Panc1 (cell line): ENCODE measurements around the gene FBXL17. TPM values are rescaled to one million over a fixed set of nuclear protein-coding genes. Genes with fewer than 3 reads are reported as not detected.

Experiments
- ATAC-seq: fragments of 200-7000 bp; cut with Tn5 transposase; 2 replicates; pipeline ENCODE4 v1.9.1; 2020; ENCODE audit warnings: mild to moderate bottlenecking, moderate library complexity
- BruUV-seq: library from RNA; stranded (reverse); fragments of 400-500 nt; replicated peaks from 2 replicates; lab custom pipeline; 2021; lab: Mats Ljungman, UMichigan
- CTCF ChIA-PET: fragments of 300-600 bp; sonication (Branson Sonifier 250); formaldehyde crosslinking; loops from one replicate; lab custom pipeline; 2022; ENCODE audit warnings: antibody characterized with exemption; lab: Charles Lee
- POLR2A ChIA-PET: fragments of 300-600 bp; sonication (Branson Sonifier 250); formaldehyde crosslinking; loops from one replicate; lab custom pipeline; 2022; ENCODE audit warnings: antibody characterized with exemption; lab: Charles Lee
- DNase-seq: peaks from one replicate; pipeline ENCODE4 v3.0.0-alpha.2; 2010; ENCODE audit warnings: low read depth, low spot score
- H3K27ac ChIP-seq: 2 replicates; pipeline ENCODE4 v1.5.1; 2011; ENCODE audit warnings: mild to moderate bottlenecking, low read length, inconsistent platforms
- H3K27me3 ChIP-seq: fragments of 200-500 bp; sonication (Bioruptor generic); 2 replicates; pipeline ENCODE4 v1.6.0; 2014; ENCODE audit warnings: low read length, inconsistent platforms; ENCODE audit not compliant: control insufficient read depth, insufficient read depth
- H3K36me3 ChIP-seq: fragments of 200-500 bp; sonication (Bioruptor generic); 2 replicates; pipeline ENCODE4 v1.5.1; 2014; ENCODE audit warnings: inconsistent platforms, mild to moderate bottlenecking, low read length, moderate library complexity; ENCODE audit not compliant: control insufficient read depth, insufficient read depth
- H3K4me1 ChIP-seq: 2 replicates; pipeline ENCODE4 v1.5.1; 2011; ENCODE audit warnings: inconsistent platforms, mild to moderate bottlenecking, low read length, moderate library complexity; ENCODE audit not compliant: control insufficient read depth, insufficient read depth
- H3K4me3 ChIP-seq, 2 experiments: 2 replicates each; pipeline ENCODE4 v1.5.1; 2011 to 2012; ENCODE audit warnings: low read depth in 2 of 2, low read length in 2 of 2, mild to moderate bottlenecking in 2 of 2, inconsistent platforms in 1 of 2, moderate library complexity in 1 of 2
- H3K9me3 ChIP-seq: fragments of 200-500 bp; sonication (Bioruptor generic); 2 replicates; pipeline ENCODE4 v1.5.1; 2014; ENCODE audit warnings: low read depth, mild to moderate bottlenecking, inconsistent platforms, low read length, moderate library complexity; ENCODE audit not compliant: control insufficient read depth, insufficient read depth
- POLR2AphosphoS5 ChIP-seq: IDR thresholded peaks from 2 replicates; pipeline ENCODE4 v1.6.1; 2012; ENCODE audit warnings: mild to moderate bottlenecking, low read depth, low read length, moderate library complexity
- SIN3A ChIP-seq: IDR thresholded peaks from 2 replicates; pipeline ENCODE4 v1.6.1; 2012; ENCODE audit warnings: low read depth, mild to moderate bottlenecking, low read length, moderate library complexity, borderline replicate concordance; ENCODE audit not compliant: insufficient read depth
- TCF7L2 ChIP-seq: IDR thresholded peaks from 2 replicates; pipeline ENCODE4 v1.6.1; 2011; ENCODE audit warnings: mild to moderate bottlenecking, low read depth, low read length, inconsistent platforms
- in situ Hi-C: cut with HindIII; loops from 2 replicates; pipeline ENCODE4 v1.10.0; 2016; ENCODE audit warnings: low sequenced_read_pairs, low pct_unique_long_range_greater_than_20kb
- intact Hi-C: fragments of 100-400 bp; cut with micrococcal nuclease; formaldehyde crosslinking; loops from one replicate; pipeline ENCODE4 v1.10.0; 2022; ENCODE audit not compliant: unreplicated experiment
- total RNA-seq: library from RNA; stranded (reverse); gene quantifications from one replicate; pipeline ENCODE4 v1.2.1, GENCODE V29; 2021; ENCODE audit not compliant: unreplicated experiment
- TF ChIP-seq, protein P1 (sequence below): fragments of 450-650 bp; IDR thresholded peaks from 2 replicates; pipeline ENCODE4 v1.5.1; 2017; ENCODE audit warnings: mild to moderate bottlenecking
- TF ChIP-seq, protein P2 (sequence below), 2 experiments: IDR thresholded peaks; 2 replicates each; pipeline ENCODE4 v1.6.1; 2011 to 2012; ENCODE audit warnings: low read depth in 2 of 2, control low read depth in 1 of 2, low read length in 1 of 2, mild to moderate bottlenecking in 1 of 2, moderate library complexity in 1 of 2; ENCODE audit not compliant: insufficient read depth in 1 of 2

FBXL17 gene
- total RNA-seq, 1 experiment from 2014 or later = 17.4 TPM

DNA sequence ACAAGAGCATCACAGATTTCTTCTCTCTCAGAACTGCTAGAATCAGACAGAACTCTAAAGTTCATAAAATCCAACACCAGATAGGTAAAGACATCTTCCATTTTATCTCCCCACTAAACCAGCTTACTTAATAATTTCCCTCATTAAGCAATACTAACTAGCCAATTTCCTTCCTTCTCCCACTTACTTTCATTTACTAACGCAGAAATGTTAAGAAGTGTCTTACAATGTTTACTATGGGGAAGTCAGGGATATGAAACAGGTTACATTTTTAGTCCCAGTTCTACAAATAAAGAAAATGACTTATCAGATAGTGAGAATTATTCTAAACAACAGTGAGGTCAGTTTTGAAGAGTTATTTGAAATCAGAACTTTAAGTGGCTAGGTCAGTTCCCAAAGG is 236.5 kb downstream of the FBXL17 start:
- intact Hi-C loops = loop anchor here (5.0 kb wide), 1 partner anchor 202 kb away; no protein-coding TSS in a partner anchor
- H3K4me3 ChIP-seq = no peak overlapping the region
- H3K27me3 ChIP-seq = no peaks in the 10 kb centered on the region
- no peaks in the 10 kb centered on the region for H3K9me3 ChIP-seq
- DNase-seq (no peak), ATAC-seq (no peak)
- in situ Hi-C loops = no loop called here
- no peaks in the 10 kb centered on the region for H3K4me1 ChIP-seq
- TF ChIP-seq POLR2AphosphoS5 (no peak), SIN3A (no peak)
- H3K36me3 ChIP-seq = no peaks in the 10 kb centered on the region
- CTCF ChIA-PET = no interaction called here
- POLR2A ChIA-PET = no interaction called here
- H3K27ac ChIP-seq = no peak overlapping the region
- no TSS peak for BruUV-seq

DNA sequence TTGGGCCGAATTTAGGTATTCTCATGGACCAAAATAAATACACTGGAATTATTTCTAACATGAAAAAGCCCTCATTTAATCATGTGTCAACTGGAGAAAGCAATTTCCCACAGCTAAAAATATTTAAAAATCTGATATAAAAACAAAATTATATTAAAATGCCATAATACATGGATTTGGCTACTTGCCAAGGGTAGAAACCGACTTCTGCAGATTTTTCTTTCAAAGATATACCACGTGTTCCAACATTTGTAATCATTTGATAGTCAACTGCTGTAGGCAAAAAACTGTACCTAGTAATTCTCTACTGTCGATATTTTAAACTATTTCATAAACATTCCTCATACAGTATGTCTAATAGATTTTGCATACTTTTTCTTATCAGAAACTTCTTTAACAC is 237.6 kb downstream of the FBXL17 start:
- Histone ChIP-seq H3K4me1 (no peaks in the 10 kb centered on the region), H3K4me3 (no peak overlapping the region), H3K36me3 (no peaks in the 10 kb centered on the region), H3K27me3 (no peaks in the 10 kb centered on the region), H3K27ac (no peak overlapping the region), H3K9me3 (no peaks in the 10 kb centered on the region)
- no peak for ATAC-seq
- BruUV-seq = no TSS peak
- ChIA-PET POLR2A (no interaction called here), CTCF (no interaction called here)
- TF ChIP-seq, protein P1, sequence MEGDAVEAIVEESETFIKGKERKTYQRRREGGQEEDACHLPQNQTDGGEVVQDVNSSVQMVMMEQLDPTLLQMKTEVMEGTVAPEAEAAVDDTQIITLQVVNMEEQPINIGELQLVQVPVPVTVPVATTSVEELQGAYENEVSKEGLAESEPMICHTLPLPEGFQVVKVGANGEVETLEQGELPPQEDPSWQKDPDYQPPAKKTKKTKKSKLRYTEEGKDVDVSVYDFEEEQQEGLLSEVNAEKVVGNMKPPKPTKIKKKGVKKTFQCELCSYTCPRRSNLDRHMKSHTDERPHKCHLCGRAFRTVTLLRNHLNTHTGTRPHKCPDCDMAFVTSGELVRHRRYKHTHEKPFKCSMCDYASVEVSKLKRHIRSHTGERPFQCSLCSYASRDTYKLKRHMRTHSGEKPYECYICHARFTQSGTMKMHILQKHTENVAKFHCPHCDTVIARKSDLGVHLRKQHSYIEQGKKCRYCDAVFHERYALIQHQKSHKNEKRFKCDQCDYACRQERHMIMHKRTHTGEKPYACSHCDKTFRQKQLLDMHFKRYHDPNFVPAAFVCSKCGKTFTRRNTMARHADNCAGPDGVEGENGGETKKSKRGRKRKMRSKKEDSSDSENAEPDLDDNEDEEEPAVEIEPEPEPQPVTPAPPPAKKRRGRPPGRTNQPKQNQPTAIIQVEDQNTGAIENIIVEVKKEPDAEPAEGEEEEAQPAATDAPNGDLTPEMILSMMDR = no peak
- no peak for TF ChIP-seq SIN3A
- no peak for TF ChIP-seq TCF7L2
- no peak for TF ChIP-seq POLR2AphosphoS5
- TF ChIP-seq, protein P2, sequence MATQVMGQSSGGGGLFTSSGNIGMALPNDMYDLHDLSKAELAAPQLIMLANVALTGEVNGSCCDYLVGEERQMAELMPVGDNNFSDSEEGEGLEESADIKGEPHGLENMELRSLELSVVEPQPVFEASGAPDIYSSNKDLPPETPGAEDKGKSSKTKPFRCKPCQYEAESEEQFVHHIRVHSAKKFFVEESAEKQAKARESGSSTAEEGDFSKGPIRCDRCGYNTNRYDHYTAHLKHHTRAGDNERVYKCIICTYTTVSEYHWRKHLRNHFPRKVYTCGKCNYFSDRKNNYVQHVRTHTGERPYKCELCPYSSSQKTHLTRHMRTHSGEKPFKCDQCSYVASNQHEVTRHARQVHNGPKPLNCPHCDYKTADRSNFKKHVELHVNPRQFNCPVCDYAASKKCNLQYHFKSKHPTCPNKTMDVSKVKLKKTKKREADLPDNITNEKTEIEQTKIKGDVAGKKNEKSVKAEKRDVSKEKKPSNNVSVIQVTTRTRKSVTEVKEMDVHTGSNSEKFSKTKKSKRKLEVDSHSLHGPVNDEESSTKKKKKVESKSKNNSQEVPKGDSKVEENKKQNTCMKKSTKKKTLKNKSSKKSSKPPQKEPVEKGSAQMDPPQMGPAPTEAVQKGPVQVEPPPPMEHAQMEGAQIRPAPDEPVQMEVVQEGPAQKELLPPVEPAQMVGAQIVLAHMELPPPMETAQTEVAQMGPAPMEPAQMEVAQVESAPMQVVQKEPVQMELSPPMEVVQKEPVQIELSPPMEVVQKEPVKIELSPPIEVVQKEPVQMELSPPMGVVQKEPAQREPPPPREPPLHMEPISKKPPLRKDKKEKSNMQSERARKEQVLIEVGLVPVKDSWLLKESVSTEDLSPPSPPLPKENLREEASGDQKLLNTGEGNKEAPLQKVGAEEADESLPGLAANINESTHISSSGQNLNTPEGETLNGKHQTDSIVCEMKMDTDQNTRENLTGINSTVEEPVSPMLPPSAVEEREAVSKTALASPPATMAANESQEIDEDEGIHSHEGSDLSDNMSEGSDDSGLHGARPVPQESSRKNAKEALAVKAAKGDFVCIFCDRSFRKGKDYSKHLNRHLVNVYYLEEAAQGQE (IDR thresholded peaks at IDR 0.05; ENCODE audit: insufficient read depth in 1 of 2, low read depth in 2 of 2, low read length in 1 of 2) = no peak
- intact Hi-C loops (no loop called here), in situ Hi-C loops (no loop called here)
- no peak for DNase-seq

DNA sequence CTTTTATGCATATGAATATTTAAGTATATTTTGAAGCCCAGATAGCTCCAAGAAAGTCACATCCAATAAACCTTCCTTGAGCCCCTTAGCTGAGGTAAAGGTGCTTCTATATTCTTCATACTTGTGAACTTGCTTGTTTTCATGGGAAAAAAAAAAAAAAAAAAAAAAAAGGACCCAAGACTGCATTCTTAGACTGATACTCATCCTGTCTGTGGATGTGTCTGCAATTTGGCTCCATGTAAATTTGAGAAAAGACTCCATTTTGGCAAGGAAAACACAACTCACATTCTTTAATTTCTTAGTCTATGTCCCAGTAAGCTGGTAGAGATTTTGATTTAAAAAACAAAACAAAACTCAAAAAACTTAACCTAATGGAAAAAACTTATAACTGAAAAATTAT is 238.3 kb downstream of the FBXL17 start:
- H3K36me3 ChIP-seq = no peaks in the 10 kb centered on the region
- POLR2A ChIA-PET = no interaction called here
- H3K4me1 ChIP-seq = no peaks in the 10 kb centered on the region
- no peak for TF ChIP-seq SIN3A
- TF ChIP-seq TCF7L2 = no peak
- TF ChIP-seq, protein P1 = no peak
- no peak for TF ChIP-seq POLR2AphosphoS5
- TF ChIP-seq, protein P2 (IDR thresholded peaks at IDR 0.05; ENCODE audit: insufficient read depth in 1 of 2, low read depth in 2 of 2, low read length in 1 of 2) = no peak
- no peak for ATAC-seq
- no peak overlapping the region for H3K4me3 ChIP-seq
- no TSS peak for BruUV-seq
- H3K27me3 ChIP-seq = no peaks in the 10 kb centered on the region
- intact Hi-C loops = no loop called here
- CTCF ChIA-PET = no interaction called here
- DNase-seq = no peak
- H3K9me3 ChIP-seq = no peaks in the 10 kb centered on the region
- in situ Hi-C loops = no loop called here
- no peak overlapping the region for H3K27ac ChIP-seq
